Skeletal muscle tissue (tissue), 4 donors: Measurements from ENCODE around the gene ORC3. TPM values are rescaled to one million over a fixed set of nuclear protein-coding genes. Genes with fewer than 3 reads are reported as not detected.
A peak's percentile ranks its signal among the peaks of the same experiment; 100 is the strongest.
"Not testable (repeated sequence)": the region's sequence is repeated elsewhere in the genome, so short reads cannot be mapped to it uniquely, and the experiment has no call there.

Experiments
- H3K27ac ChIP-seq: one replicate; pipeline ENCODE4 v1.7.0; 2013; ENCODE audit warnings: mild to moderate bottlenecking, low read depth, low read length, inconsistent platforms
- H3K27me3 ChIP-seq, 3 donors: one replicate each; pipeline ENCODE4 v1.7.0; 2013; ENCODE audit warnings: low read length in 3 of 3; ENCODE audit not compliant: control insufficient read depth in 3 of 3, insufficient read depth in 3 of 3
- H3K36me3 ChIP-seq, 3 donors: one replicate each; pipeline ENCODE4 v1.7.0; 2013; ENCODE audit warnings: low read length in 3 of 3; ENCODE audit not compliant: control insufficient read depth in 3 of 3, insufficient read depth in 3 of 3
- H3K4me1 ChIP-seq, 3 donors: one replicate each; pipeline ENCODE4 v1.7.0; 2013; ENCODE audit warnings: low read length in 3 of 3, mild to moderate bottlenecking in 3 of 3; ENCODE audit not compliant: control insufficient read depth in 3 of 3, insufficient read depth in 3 of 3
- H3K4me3 ChIP-seq, 3 donors: one replicate each; pipeline ENCODE4 v1.7.0; 2013; ENCODE audit warnings: low read length in 3 of 3
- H3K9ac ChIP-seq, 3 donors: one replicate each; pipeline ENCODE4 v1.7.0; 2013; ENCODE audit warnings: low read length in 3 of 3, mild to moderate bottlenecking in 3 of 3, moderate library complexity in 2 of 3, low read depth in 1 of 3
- H3K9me3 ChIP-seq, 3 donors: one replicate each; pipeline ENCODE4 v1.7.0; 2013; ENCODE audit warnings: low read length in 3 of 3; ENCODE audit not compliant: control insufficient read depth in 3 of 3
- total RNA-seq: library from RNA; depleted of rRNA; stranded (reverse); fragments of >200 nt; gene quantifications from one replicate; pipeline ENCODE4 v1.2.3, GENCODE V29; 2014
- donor health status: Osteomylitis.

Gene ORC3
- total RNA-seq, 1 donor from 2014 or later = 21.4 TPM

DNA sequence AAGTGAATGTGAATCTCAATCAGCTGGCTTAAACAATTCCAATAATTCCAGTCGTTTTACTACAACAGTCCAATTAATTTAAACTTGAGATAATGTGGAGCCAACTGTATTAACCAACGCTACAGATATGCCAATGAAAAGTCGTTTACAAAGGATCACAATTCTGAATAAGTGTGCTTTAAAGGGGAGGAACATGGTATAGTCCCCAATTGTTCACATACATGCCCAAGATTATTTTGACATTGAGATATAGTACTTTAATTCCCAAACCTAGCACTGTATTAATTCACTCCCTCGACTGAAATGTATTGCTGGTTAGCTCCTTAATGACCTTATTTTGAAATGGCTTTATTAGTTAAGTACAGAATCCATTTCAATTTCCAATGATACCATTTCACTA lies 109.6 kb downstream of the ORC3 start:
- Histone ChIP-seq H3K36me3 (no peaks in the 10 kb centered on the region), H3K4me3 (peak overlapping the region; percentile 92 to 99 (median 93)), H3K27me3 (no peaks in the 10 kb centered on the region), H3K9ac (peak overlapping the region; percentile 96 to 100 (median 99)), H3K9me3 (no peaks in the 10 kb centered on the region), H3K27ac (peak overlapping the region; percentile 100), H3K4me1 (peaks cover 13 to 42% (median 30%) of the 10 kb centered on the region in 3 donors)

DNA sequence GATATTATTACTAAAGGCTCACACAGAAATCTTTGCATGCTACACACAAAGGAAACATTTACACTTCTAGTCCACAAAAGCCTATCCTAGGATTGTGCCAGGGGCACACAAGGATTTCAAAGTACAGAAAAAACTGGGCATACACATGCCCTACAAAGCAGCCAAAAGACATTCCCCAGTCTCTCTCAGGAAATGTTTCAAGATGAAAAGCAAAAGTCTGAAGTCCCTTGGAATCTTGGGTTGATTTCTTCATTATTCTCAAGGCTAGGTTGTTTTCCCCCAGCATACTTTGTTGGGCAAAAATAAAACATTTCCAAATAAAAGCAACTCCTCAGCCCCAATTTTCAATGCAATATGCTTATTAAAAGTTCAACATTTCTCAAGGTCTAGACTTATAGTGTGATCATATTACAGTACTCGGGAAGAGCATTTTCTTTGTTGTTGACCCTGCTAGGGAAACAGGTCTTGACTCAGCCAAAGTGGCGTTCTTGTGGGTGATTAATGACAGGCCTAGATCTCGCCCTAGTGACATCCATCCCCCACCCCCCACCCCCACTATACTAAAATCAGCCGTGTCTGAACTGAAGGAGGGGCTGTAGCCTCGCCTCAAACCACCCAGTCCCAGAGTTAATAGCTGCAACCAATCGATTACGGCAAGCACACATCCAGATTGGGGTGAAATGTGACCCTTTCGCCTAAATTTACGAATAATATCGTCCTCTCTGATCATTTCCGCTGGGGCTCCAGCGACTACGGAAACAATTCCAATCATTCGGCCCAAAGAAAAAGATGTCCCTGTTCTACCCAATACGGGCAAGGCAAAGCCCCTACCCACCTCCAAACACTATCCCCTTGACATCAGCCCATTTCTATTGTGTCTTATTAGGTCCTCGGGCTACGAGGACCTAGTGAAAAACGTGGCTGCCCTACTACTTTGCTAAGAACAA lies 110.7 kb downstream of the ORC3 start:
- Histone ChIP-seq H3K4me3 (peak overlapping the region; percentile 92 to 99 (median 93)), H3K27ac (peak overlapping the region; percentile 100), H3K4me1 (peaks cover 13 to 31% (median 29%) of the 10 kb centered on the region in 3 donors), H3K9ac (peak overlapping the region; percentile 96 to 100 (median 99)), H3K27me3 (no peaks in the 10 kb centered on the region), H3K9me3 (no peaks in the 10 kb centered on the region), H3K36me3 (no peaks in the 10 kb centered on the region)

DNA sequence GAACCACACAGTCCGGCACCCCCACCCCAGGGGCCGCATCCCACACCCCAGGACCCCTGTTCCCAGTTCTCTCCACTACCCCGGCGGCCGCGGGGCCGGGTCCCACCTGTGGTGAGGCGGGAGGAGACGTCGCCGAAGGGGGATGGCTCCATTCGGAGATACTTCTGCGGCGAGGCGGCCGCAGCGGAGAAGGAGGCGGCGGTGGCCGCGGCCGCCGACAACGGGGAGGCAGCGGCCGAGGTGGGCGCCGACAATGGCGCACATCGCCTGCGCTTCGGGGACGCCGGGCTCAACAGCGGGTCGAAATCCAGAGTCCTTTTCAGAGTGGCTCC lies 111.4 kb downstream of the ORC3 start:
- Histone ChIP-seq H3K27ac (peak overlapping the region; percentile 100), H3K9ac (peak overlapping the region; percentile 96 to 100 (median 99)), H3K9me3 (no peaks in the 10 kb centered on the region), H3K4me1 (peaks cover 9 to 27% (median 23%) of the 10 kb centered on the region in 3 donors), H3K36me3 (no peaks in the 10 kb centered on the region), H3K4me3 (peak overlapping the region; percentile 92 to 99 (median 93)), H3K27me3 (no peaks in the 10 kb centered on the region)

DNA sequence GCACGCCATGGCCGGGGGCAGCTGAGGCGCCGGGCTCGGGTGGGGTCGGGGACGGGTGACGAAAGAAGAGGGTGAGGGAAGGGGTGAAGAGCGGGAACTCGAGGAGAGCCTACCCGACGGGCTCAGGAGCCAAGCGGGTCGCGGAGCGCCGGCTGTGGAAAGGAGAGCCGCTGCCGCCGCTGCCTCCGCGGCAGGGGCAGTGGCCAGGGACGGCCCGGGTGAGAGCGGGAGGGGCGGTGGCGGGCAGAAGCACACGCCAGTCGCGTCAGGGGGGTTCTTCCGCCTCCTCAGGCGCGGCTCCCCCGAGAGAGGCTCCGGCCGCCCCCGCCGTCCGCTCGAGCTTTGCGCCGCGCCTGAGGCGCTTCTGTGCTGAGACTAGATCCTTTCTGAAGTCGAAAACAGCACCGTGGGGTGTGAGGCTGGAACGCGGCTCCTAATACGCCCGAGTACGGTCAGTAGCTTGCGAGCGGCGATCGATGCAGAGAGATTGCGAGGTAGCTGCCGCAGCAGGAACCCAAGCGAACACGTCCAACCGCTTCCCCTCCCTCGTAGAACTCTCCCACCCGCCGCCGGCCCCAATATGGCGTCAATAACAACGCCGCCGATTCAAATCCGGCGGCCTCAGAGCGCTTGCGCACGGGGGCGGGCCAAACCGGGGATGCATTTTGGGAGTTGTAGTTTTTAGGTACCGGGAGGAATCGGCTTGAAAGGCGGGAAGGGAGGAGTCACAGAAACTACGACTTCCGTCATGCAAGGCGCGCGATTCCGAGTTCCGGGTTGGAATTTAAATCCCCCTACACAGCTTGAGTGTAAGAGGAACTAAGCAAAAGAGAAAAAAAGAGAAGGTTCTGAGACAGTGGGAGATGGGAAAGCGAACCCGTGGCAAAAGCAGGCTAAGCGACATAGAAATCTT lies 112.0 kb downstream of the ORC3 start, which contains the start of gene AKIRIN2:
TSS of gene AKIRIN2 (minus strand) at position 558 of the 913 bp plus-strand sequence. CDS start at position 9, 549 bp downstream.
- H3K36me3 ChIP-seq = no peaks in the 10 kb centered on the region
- H3K4me3 ChIP-seq = peak within 1 kb of the TSS; percentile 92 to 99 (median 93)
- peak within 1 kb of the TSS; percentile 96 to 100 (median 99) for H3K9ac ChIP-seq
- peaks cover 9 to 25% (median 22%) of the 10 kb centered on the region in 3 donors for H3K4me1 ChIP-seq
- H3K9me3 ChIP-seq = no peaks in the 10 kb centered on the region
- H3K27ac ChIP-seq = peak within 1 kb of the TSS; percentile 100
- H3K27me3 ChIP-seq = no peaks in the 10 kb centered on the region

DNA sequence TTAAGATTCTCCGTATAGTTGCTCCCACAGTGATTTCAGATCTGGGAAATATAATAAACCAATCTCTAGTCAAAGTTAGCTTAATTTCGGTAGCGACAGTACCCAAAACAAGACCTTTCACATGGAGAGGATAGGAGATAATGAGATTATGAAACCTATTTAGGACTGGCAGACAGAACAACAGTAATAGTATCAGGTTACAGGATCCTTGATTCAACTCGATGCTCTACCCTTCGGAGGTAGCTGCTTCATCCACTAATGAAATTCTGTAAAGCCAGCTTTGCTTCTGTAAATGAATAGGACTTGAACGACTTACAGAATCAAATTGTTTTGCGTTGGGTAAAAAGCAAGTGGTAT lies 112.6 kb downstream of the ORC3 start:
- H3K36me3 ChIP-seq = no peaks in the 10 kb centered on the region

DNA sequence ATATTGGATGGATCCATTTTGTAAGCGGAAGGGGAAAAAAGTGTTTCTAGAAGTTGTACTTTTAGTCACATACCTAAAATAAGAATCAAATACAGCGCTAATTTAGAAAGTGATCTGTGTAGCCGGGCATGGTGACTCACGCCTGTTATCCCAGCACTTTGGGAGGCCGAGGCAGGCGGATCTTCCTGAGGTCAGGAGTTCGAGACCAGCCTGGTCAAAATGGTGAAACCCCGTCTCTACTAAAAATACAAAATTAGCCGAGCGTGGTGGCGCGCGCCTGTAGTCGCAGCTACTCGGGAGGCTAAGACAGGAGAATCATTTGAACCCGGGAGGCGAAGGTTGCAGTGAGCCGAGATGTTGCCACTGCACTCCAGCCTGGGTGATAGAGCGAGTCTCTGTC lies 113.1 kb downstream of the ORC3 start:
- peak overlapping the region in 2 of 3 donors; percentile 80 to 96 for H3K9ac ChIP-seq
- not testable (repeated sequence) for H3K9me3 ChIP-seq, H3K27me3 ChIP-seq, H3K36me3 ChIP-seq
- peak overlapping the region; percentile 100 for H3K27ac ChIP-seq
- peak overlapping the region; percentile 78 to 97 (median 92) for H3K4me3 ChIP-seq
- peaks cover 1 to 15% (median 12%) of the 10 kb centered on the region in 3 donors for H3K4me1 ChIP-seq

More for the DNA sequence above, 112.6 kb downstream of the ORC3 start:
- H3K27me3 ChIP-seq = no peaks in the 10 kb centered on the region
- peak overlapping the region; percentile 80 to 99 (median 96) for H3K9ac ChIP-seq
- H3K4me3 ChIP-seq = peak overlapping the region; percentile 78 to 97 (median 92)
- peak overlapping the region; percentile 100 for H3K27ac ChIP-seq
- H3K4me1 ChIP-seq = peaks cover 6 to 19% (median 16%) of the 10 kb centered on the region in 3 donors
- H3K9me3 ChIP-seq = no peaks in the 10 kb centered on the region

DNA sequence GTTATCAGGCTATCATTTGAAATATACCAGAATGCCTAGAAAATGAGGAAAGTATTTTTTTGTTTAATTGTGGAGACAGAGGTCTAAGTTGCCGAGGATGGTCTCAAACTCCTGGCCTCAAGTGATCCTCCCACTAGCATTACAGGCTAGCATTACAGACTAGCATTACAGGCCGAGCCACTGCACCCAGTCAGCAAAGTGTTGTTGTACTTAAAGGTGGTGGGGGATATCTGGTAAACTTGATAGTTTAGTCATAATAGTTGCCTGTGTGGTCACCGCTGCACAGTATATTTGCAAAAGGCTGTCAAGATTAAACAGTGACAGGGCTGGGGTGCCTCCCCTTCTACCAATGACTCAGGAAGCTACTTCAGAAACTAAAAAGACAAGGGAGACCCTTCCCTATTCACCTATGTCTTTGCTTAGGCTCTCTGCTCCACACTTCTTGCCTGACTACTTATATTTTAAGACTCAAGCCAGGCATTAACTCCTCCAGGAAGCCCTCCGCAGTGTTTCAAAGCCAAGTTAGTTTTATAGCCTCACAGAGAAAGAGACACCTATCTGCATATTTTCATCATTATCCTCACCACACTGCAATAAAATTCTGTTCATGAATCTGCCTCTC lies 115.2 kb downstream of the ORC3 start:
- no peak overlapping the region for H3K27ac ChIP-seq
- no peak overlapping the region for H3K9ac ChIP-seq
- no peak overlapping the region for H3K4me3 ChIP-seq
- H3K36me3 ChIP-seq = no peaks in the 10 kb centered on the region
- no peaks in the 10 kb centered on the region for H3K9me3 ChIP-seq
- H3K27me3 ChIP-seq = no peaks in the 10 kb centered on the region
- peaks cover 0 to 11% (median 5%) of the 10 kb centered on the region in 3 donors for H3K4me1 ChIP-seq

DNA sequence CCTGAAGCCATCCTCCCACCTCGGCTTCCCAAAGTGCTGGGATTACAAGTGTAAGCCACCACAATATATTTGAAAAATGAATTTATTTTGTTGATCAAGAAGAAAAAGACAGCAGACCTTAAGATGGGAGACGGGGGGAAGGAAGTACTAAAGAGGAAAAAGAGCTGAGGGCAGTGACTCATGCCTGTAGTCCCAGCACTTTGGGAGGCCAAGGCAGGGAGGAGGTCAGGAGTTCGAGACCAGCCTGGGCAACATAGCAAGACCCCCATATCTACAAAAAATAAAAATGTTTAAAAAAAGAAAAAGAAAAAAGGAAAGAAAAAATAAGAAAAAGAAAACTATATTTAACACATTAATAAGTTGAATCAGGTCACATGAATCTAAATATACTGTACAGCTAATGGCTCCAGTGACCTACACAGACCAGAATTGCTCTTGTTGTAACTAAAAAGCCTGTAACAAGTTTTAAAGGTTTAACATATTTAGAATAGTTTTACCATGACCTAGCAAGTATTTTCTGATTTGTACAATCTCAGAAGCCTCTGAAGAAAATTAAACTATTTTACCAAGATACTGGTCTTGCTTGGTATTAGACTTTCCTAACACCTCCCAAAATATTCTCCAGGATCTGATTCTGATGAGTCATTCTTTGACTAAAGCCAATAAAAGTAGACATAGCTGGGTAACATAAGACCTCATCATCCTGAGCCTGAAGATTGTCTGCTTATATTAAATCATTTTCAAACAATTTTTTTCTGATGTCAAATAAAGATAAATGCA lies 116.4 kb downstream of the ORC3 start:
- Histone ChIP-seq H3K27me3 (no peaks in the 10 kb centered on the region), H3K9ac (no peak overlapping the region), H3K27ac (no peak overlapping the region), H3K4me3 (no peak overlapping the region), H3K4me1 (peaks cover 0 to 5% (median 4%) of the 10 kb centered on the region in 3 donors), H3K9me3 (no peaks in the 10 kb centered on the region), H3K36me3 (no peaks in the 10 kb centered on the region)
